ENCODE measurements around the gene KSR1. TPM values are rescaled to one million over a fixed set of nuclear protein-coding genes. Genes with fewer than 3 reads are reported as not detected.

KSR1 gene
- polyA plus RNA-seq, 1 donor from 2014 or later: 9.2 TPM

- TF ChIP-seq EP300 (conservative IDR thresholded peaks at IDR 0.05; ENCODE audit: poor library complexity, severe bottlenecking) (no peak), TAF1 (IDR thresholded peaks at IDR 0.05; ENCODE audit: low read depth) (no peak)
Measured at GRCh38 chr17:27457360-27457715, 1.1 kb downstream of the KSR1 start (continued).

- H3K36me3 ChIP-seq (ENCODE audit: insufficient read depth, low read length): no peaks in the 10 kb centered on the region
- peak overlapping the region; percentile 74 for H3K4me3 ChIP-seq (ENCODE audit: low read length)
- H3F3A ChIP-seq (ENCODE audit: insufficient read depth, low read length, poor library complexity, severe bottlenecking): no peaks in the 10 kb centered on the region
- no peaks in the 10 kb centered on the region for H3K27me3 ChIP-seq (ENCODE audit: insufficient read depth, low read depth, low read length)
- H3K27ac ChIP-seq (ENCODE audit: low read length): no peak overlapping the region
- peaks cover 29% of the 10 kb centered on the region for H3K79me2 ChIP-seq (replicated peaks; ENCODE audit: insufficient read depth, low read length)
- H4K20me1 ChIP-seq (ENCODE audit: insufficient read depth): no peaks in the 10 kb centered on the region
- H3K9ac ChIP-seq (ENCODE audit: low read length): peak overlapping the region; percentile 73
- no peak overlapping the region for H2AFZ ChIP-seq (ENCODE audit: low read depth, low read length)
- no peaks in the 10 kb centered on the region for H3K9me2 ChIP-seq (ENCODE audit: insufficient read depth, low read length)
- H3K4me2 ChIP-seq (ENCODE audit: low read length): peak overlapping the region; percentile 79
- TF ChIP-seq SMC3 (conservative IDR thresholded peaks at IDR 0.05; ENCODE audit: poor library complexity): no peak
- TF ChIP-seq POLR2AphosphoS5 (IDR thresholded peaks at IDR 0.05): no peak
- H3K9me3 ChIP-seq (ENCODE audit: low read length): no peaks in the 10 kb centered on the region
Measured at GRCh38 chr17:27457731-27458523, 1.7 kb downstream of the KSR1 start.

GRCh38 chr17:27458524-27458908 is 2.3 kb downstream of the KSR1 start:
- H3K4me2 ChIP-seq (ENCODE audit: low read length): peak overlapping the region; percentile 79
- H3F3A ChIP-seq (ENCODE audit: insufficient read depth, low read length, poor library complexity, severe bottlenecking): no peaks in the 10 kb centered on the region
- H3K27ac ChIP-seq (ENCODE audit: low read length): no peak overlapping the region
- no peaks in the 10 kb centered on the region for H4K20me1 ChIP-seq (ENCODE audit: insufficient read depth)
- peak overlapping the region; percentile 74 for H3K4me3 ChIP-seq (ENCODE audit: low read length)
- H3K79me2 ChIP-seq (replicated peaks; ENCODE audit: insufficient read depth, low read length): peaks cover 29% of the 10 kb centered on the region
- no peak overlapping the region for H3K9ac ChIP-seq (ENCODE audit: low read length)
- H3K36me3 ChIP-seq (ENCODE audit: insufficient read depth, low read length): no peaks in the 10 kb centered on the region
- H3K27me3 ChIP-seq (ENCODE audit: insufficient read depth, low read depth, low read length): no peaks in the 10 kb centered on the region
- no peaks in the 10 kb centered on the region for H3K9me2 ChIP-seq (ENCODE audit: insufficient read depth, low read length)
- H3K9me3 ChIP-seq (ENCODE audit: low read length): no peaks in the 10 kb centered on the region
- H2AFZ ChIP-seq (ENCODE audit: low read depth, low read length): no peak overlapping the region
- TF ChIP-seq EZH2 (IDR thresholded peaks at IDR 0.05; ENCODE audit: borderline replicate concordance, insufficient read depth, low read length, poor library complexity, severe bottlenecking): no peak
- TF ChIP-seq EP300 (conservative IDR thresholded peaks at IDR 0.05; ENCODE audit: poor library complexity, severe bottlenecking): no peak
- TF ChIP-seq SMC3 (conservative IDR thresholded peaks at IDR 0.05; ENCODE audit: poor library complexity): no peak
- no peak for TF ChIP-seq CTCF (IDR thresholded peaks at IDR 0.05; ENCODE audit: poor library complexity, severe bottlenecking)
- TF ChIP-seq POLR2AphosphoS5 (IDR thresholded peaks at IDR 0.05): no peak
- no peak for TF ChIP-seq MXI1 (conservative IDR thresholded peaks at IDR 0.05; ENCODE audit: poor library complexity, severe bottlenecking)
- no peak for TF ChIP-seq RAD21 (conservative IDR thresholded peaks at IDR 0.05)
- TF ChIP-seq TAF1 (IDR thresholded peaks at IDR 0.05; ENCODE audit: low read depth): no peak
- TF ChIP-seq REST (IDR thresholded peaks at IDR 0.05; ENCODE audit: borderline replicate concordance): no peak
